Stimulated activated naive CD4-positive, alpha-beta T cell treated with Interleukin-2 at 50 U/mL for 16 hours (primary cell): Measurements from ENCODE around the gene RETREG2.

Experiments
- DNase-seq: peaks from one replicate; lab custom pipeline; 2025; lab: John Stamatoyannopoulos, UW

The RETREG2 gene

GRCh38 chr2:219215871-219216534, 37.9 kb downstream of the RETREG2 start:
- no peak for DNase-seq

DNA sequence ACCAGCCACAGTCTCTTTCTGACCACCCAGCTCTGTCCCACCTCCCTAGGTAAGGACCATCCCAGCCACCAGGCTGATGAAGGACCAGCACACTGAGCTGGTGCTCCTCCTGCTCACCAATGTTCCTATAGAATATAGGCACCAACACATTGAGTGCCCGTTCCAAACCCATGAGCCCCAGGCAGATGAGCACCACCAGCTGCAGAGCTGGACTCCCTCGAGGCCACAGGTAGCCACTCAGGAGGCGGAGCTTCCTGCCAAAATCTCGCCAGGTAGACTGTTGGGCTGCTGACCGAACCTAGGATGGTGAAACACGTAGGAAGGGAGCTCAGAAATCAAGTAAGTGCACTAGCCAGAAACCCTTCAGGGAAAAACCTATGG, 38.5 kb downstream of the RETREG2 start:
- DNase-seq = no peak

GRCh38 chr2:219218217-219218731, 40.2 kb downstream of the RETREG2 start:
- DNase-seq = peak; percentile 31

- peak; percentile 85 for DNase-seq
Measured at GRCh38 chr2:219218732-219219701, 40.9 kb downstream of the RETREG2 start, which contains the start of gene ABCB6. TSS of gene ABCB6 (minus strand) at chr2:219218958. CDS start at chr2:219218673, 285 bp downstream.

- DNase-seq = no peak
Measured at GRCh38 chr2:219219784-219220532, 41.9 kb downstream of the RETREG2 start.

DNA sequence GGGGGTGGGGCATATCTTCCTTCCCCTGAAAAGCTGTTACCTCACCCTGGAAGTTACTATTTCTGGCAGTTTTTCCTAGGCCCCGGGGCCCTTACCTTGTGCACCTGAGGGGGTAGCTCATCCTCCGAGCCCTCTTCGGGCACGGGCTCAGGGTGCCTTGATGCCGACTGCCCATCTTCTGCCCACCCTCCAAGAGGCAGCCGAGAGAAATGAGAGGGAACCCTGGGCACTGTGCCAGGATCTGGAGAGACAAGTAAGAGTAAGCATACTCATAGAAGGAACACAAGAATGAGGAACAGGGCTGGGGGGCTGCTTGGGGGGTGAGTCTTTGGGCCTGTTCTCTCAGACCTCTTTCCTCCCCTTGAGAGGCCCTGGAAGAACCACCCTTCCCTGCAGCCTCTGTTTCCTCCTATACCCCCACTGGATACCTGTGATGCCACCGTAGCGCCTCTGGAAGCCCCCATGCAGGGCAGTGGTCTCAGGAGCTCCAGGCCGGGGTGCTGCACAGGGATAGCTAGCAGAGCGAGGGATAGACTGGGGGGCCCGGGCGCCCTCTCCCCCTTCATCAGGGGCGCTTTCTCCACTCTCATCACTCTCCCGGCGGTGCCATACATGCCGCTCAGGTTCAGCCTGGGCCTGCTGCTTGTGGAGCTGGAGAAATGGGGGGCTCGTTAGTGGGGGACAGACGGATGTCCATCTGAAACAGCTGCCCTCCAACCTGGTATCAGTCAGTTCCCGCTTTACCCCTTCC, 42.8 kb downstream of the RETREG2 start:
- no peak for DNase-seq

DNA sequence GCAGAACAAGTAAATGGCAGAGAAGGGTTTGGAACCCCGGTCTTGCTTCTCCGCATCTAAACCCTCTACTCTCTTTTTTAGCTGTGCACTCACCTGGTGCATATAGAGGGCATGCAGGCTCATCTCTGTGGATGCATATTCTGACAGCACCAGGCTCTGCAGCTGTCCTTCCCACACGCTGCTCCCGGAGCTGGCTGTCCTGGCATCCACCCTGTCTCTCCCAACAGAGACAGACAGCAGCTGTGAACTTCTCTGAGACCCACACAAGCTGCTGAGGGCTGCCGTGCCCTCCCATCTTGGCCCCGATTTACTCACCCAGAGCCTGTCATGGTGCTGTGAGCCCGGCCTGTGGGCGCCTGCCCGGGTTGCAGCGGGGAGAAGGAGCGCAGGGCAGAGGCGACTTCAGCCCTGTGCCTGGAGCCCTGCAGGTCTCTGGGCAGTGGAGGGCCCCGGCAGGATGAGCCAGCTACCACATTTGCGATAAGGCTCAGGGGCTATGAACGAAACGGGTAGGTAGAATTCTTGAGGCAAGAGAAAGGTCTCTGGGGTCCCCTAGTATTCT, 44.0 kb downstream of the RETREG2 start:
- no peak for DNase-seq

- no peak for DNase-seq
Measured at GRCh38 chr2:219223831-219224610, 45.9 kb downstream of the RETREG2 start.

GRCh38 chr2:219225350-219225749, 47.3 kb downstream of the RETREG2 start:
- no peak for DNase-seq

GRCh38 chr2:219228041-219228910, 50.2 kb downstream of the RETREG2 start:
- DNase-seq = no peak

GRCh38 chr2:219228911-219229304, 50.8 kb downstream of the RETREG2 start:
- no peak for DNase-seq

DNA sequence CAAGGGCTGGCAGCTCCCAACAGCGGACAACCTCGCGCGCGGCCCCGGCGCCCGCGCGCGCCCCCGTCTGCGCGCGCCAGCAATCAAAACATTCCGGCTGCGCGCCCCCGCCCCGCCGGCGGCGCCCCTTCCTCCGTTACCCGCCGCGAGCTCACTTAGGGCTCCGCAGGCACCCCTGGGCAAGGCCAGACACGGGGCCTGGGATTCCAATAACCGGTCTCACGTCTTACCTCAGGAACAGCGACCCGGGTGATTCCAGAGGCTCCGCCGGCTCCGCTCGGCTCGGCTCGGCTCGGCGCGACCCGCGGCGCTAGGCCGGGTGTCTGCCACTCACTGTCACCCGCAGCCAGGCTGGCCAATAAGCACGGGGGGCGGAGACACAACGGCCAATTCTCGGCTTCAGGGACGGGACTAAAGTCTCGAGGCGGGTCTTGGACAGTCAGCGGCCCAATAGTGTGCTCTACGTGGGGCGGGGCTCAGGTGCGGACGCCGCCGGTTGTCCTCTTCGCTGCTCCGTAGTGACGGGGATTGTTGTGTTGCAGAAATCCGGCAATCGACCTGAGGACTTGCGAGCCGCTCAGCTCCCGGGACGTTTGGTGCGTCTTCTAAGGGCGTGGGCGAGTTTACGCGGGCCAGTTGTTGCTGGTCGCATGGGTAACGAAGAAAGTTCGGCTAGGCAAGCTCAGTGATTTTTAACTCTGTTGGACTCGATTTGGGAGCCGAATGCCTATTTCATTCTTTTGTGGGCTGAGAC, 51.4 kb downstream of the RETREG2 start, which contains the start of the genes ANKZF1 and ATG9A:
Gene ANKZF1 (plus strand): TSS at position 502 of the 754 bp plus-strand sequence. CDS start 452 bp downstream, outside the sequence.
Gene ATG9A (minus strand): TSS at position 332 of the 754 bp plus-strand sequence. CDS start 1,612 bp downstream, outside the sequence.
- DNase-seq = peak; percentile 99

- peak; percentile 32 for DNase-seq
Measured at GRCh38 chr2:219230059-219230540, 52.0 kb downstream of the RETREG2 start.

- no peak for DNase-seq
Measured at GRCh38 chr2:219234331-219234730, 56.3 kb downstream of the RETREG2 start.
